Neural cell (in vitro differentiated cells): Measurements from ENCODE around the gene GMPR. TPM values are rescaled to one million over a fixed set of nuclear protein-coding genes. Genes with fewer than 3 reads are reported as not detected.

Experiments
- H2AFZ ChIP-seq: fragments of 200-600, 300-800 bp; sonication (generic), shearing (Covaris generic); 2 replicates; pipeline ENCODE4 v1.6.0; 2014; ENCODE audit warnings: low read depth, mild to moderate bottlenecking, antibody characterized with exemption, low read length, moderate library complexity
- H3F3A ChIP-seq: fragments of 200-600 bp; shearing (Covaris generic); 2 replicates; pipeline ENCODE4 v1.6.1; 2016; ENCODE audit warnings: mild to moderate bottlenecking, moderate library complexity, mixed read lengths, antibody characterized with exemption, low read length; ENCODE audit not compliant: insufficient read depth, poor library complexity, severe bottlenecking
- H3K27ac ChIP-seq: fragments of 200-600, 300-800 bp; sonication (generic), shearing (Covaris generic); 2 replicates; pipeline ENCODE4 v1.5.1; 2014; ENCODE audit warnings: mild to moderate bottlenecking, low read length, moderate library complexity
- H3K27me3 ChIP-seq: fragments of 300-800, 200-600 bp; sonication (generic), shearing (Covaris generic); 2 replicates; pipeline ENCODE4 v1.6.0; 2014; ENCODE audit warnings: mild to moderate bottlenecking, low read depth, low read length, moderate library complexity; ENCODE audit not compliant: insufficient read depth
- H3K36me3 ChIP-seq: fragments of 300-800, 200-600 bp; sonication (generic), shearing (Covaris generic); 2 replicates; pipeline ENCODE4 v1.5.1; 2014; ENCODE audit warnings: mild to moderate bottlenecking, antibody characterized with exemption, low read length, moderate library complexity; ENCODE audit not compliant: insufficient read depth
- H3K4me2 ChIP-seq: fragments of 300-800, 200-600 bp; sonication (generic), shearing (Covaris generic); 2 replicates; pipeline ENCODE4 v1.6.0; 2014; ENCODE audit warnings: mild to moderate bottlenecking, low read length
- H3K4me3 ChIP-seq: fragments of 300-800, 200-600 bp; sonication (generic), shearing (Covaris generic); 2 replicates; pipeline ENCODE4 v1.5.1; 2014; ENCODE audit warnings: mild to moderate bottlenecking, low read length, moderate library complexity
- H3K79me2 ChIP-seq: fragments of 200-600 bp; shearing (Covaris generic); replicated peaks from 2 replicates; pipeline ENCODE4 v1.6.0; 2014; ENCODE audit warnings: mild to moderate bottlenecking, low read length, moderate library complexity; ENCODE audit not compliant: insufficient read depth
- H3K9ac ChIP-seq: fragments of 300-800, 200-600 bp; sonication (generic), shearing (Covaris generic); 2 replicates; pipeline ENCODE4 v1.6.1; 2016; ENCODE audit warnings: mild to moderate bottlenecking, low read length, mixed read lengths
- H3K9me2 ChIP-seq: fragments of 200-600 bp; shearing (Covaris generic); 2 replicates; pipeline ENCODE4 v1.6.1; 2016; ENCODE audit warnings: mild to moderate bottlenecking, low read length, mixed read lengths; ENCODE audit not compliant: insufficient read depth
- H3K9me3 ChIP-seq: fragments of 200-600, 300-800 bp; sonication (generic), shearing (Covaris generic); 2 replicates; pipeline ENCODE4 v1.6.1; 2016; ENCODE audit warnings: mild to moderate bottlenecking, mixed run types, low read length, moderate library complexity, mixed read lengths
- H4K20me1 ChIP-seq: fragments of 200-600 bp; shearing (Covaris generic); 2 replicates; pipeline ENCODE4 v1.6.1; 2016; ENCODE audit warnings: mild to moderate bottlenecking, mixed run types; ENCODE audit not compliant: insufficient read depth
- EP300 ChIP-seq: fragments of 450-650 bp; conservative IDR thresholded peaks from 2 replicates; pipeline ENCODE4 v1.6.1; 2014; ENCODE audit warnings: antibody characterized with exemption, mild to moderate bottlenecking, moderate library complexity; ENCODE audit not compliant: poor library complexity, severe bottlenecking
- EZH2 ChIP-seq: fragments of 200-600, 300-800 bp; shearing (Covaris generic), sonication (generic); IDR thresholded peaks from 2 replicates; pipeline ENCODE4 v1.6.1; 2014; ENCODE audit warnings: antibody characterized with exemption, low read length, borderline replicate concordance, mild to moderate bottlenecking; ENCODE audit not compliant: insufficient read depth, poor library complexity, severe bottlenecking
- MXI1 ChIP-seq: fragments of 450-650 bp; conservative IDR thresholded peaks from 2 replicates; pipeline ENCODE4 v1.6.1; 2014; ENCODE audit warnings: antibody characterized with exemption, mild to moderate bottlenecking; ENCODE audit not compliant: poor library complexity, severe bottlenecking
- POLR2AphosphoS5 ChIP-seq: IDR thresholded peaks from 2 replicates; pipeline ENCODE4 v1.6.1; 2012
- RAD21 ChIP-seq: fragments of 450-650 bp; conservative IDR thresholded peaks from 2 replicates; pipeline ENCODE4 v1.6.1; 2014; ENCODE audit warnings: antibody characterized with exemption, mild to moderate bottlenecking, moderate library complexity
- SMC3 ChIP-seq: fragments of 450-650 bp; conservative IDR thresholded peaks from 2 replicates; pipeline ENCODE4 v1.6.1; 2014; ENCODE audit warnings: antibody characterized with exemption, mild to moderate bottlenecking, moderate library complexity; ENCODE audit not compliant: poor library complexity
- TAF1 ChIP-seq: IDR thresholded peaks from 2 replicates; pipeline ENCODE4 v1.6.1; 2012; ENCODE audit warnings: low read depth
- polyA plus RNA-seq: library from polyadenylated mRNA; depleted of rRNA; stranded (reverse); fragments of >200 nt; gene quantifications from 2 replicates; pipeline ENCODE4 v1.2.3, GENCODE V29; 2014
- TF ChIP-seq, protein P1 (sequence below): fragments of 450-650 bp; IDR thresholded peaks from 2 replicates; pipeline ENCODE4 v1.5.1; 2014; ENCODE audit warnings: antibody characterized with exemption, mild to moderate bottlenecking, moderate library complexity; ENCODE audit not compliant: poor library complexity, severe bottlenecking
- TF ChIP-seq, protein P2 (sequence below): IDR thresholded peaks from 2 replicates; pipeline ENCODE4 v1.6.1; 2012; ENCODE audit warnings: borderline replicate concordance

GMPR gene
- polyA plus RNA-seq, 1 donor from 2014 or later, result not detected

DNA sequence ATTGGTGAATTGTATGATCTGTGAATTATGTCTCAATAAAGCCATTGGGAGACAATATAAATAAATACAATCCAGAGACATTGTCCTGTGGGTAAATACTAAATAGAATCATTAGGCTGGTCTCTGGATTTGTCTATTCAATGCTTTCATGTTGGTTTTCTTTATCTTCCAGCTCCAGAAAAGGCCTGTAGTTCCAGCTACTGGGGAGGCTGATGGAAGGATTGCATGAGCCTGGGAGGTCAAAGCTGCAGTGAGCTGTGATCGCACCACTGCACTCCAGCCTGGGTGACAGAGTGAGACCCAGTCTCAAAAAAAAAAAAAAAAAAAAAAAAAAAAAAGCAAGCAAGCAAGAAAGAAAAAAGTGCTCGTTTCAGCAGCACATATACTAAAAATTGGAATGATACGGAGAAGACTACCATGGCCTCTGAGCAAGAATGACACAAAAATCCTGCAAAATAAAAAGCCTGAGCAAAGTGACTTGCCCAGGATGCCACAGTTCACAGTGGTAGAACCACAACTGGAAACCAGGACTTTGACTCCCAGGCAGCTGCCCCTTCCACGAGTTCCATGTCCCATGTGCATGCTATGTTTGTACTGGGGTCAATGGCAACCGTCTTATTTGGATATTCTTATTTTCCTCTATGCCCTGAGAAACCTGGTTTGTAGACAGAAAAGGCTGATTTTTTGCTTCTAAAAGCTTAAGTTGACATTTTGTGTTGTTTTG, 33.6 kb upstream of the GMPR start:
- Histone ChIP-seq H3K4me2 (no peak overlapping the region), H4K20me1 (no peaks in the 10 kb centered on the region), H3K27me3 (no peaks in the 10 kb centered on the region), H3K4me3 (no peak overlapping the region), H3F3A (no peaks in the 10 kb centered on the region), H3K9me3 (no peaks in the 10 kb centered on the region), H3K36me3 (no peaks in the 10 kb centered on the region), H3K27ac (no peak overlapping the region), H2AFZ (no peak overlapping the region), H3K79me2 (no peaks in the 10 kb centered on the region), H3K9ac (no peak overlapping the region), H3K9me2 (no peaks in the 10 kb centered on the region)
- no peak for TF ChIP-seq TAF1
- TF ChIP-seq, protein P1, sequence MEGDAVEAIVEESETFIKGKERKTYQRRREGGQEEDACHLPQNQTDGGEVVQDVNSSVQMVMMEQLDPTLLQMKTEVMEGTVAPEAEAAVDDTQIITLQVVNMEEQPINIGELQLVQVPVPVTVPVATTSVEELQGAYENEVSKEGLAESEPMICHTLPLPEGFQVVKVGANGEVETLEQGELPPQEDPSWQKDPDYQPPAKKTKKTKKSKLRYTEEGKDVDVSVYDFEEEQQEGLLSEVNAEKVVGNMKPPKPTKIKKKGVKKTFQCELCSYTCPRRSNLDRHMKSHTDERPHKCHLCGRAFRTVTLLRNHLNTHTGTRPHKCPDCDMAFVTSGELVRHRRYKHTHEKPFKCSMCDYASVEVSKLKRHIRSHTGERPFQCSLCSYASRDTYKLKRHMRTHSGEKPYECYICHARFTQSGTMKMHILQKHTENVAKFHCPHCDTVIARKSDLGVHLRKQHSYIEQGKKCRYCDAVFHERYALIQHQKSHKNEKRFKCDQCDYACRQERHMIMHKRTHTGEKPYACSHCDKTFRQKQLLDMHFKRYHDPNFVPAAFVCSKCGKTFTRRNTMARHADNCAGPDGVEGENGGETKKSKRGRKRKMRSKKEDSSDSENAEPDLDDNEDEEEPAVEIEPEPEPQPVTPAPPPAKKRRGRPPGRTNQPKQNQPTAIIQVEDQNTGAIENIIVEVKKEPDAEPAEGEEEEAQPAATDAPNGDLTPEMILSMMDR, result no peak
- TF ChIP-seq, protein P2, sequence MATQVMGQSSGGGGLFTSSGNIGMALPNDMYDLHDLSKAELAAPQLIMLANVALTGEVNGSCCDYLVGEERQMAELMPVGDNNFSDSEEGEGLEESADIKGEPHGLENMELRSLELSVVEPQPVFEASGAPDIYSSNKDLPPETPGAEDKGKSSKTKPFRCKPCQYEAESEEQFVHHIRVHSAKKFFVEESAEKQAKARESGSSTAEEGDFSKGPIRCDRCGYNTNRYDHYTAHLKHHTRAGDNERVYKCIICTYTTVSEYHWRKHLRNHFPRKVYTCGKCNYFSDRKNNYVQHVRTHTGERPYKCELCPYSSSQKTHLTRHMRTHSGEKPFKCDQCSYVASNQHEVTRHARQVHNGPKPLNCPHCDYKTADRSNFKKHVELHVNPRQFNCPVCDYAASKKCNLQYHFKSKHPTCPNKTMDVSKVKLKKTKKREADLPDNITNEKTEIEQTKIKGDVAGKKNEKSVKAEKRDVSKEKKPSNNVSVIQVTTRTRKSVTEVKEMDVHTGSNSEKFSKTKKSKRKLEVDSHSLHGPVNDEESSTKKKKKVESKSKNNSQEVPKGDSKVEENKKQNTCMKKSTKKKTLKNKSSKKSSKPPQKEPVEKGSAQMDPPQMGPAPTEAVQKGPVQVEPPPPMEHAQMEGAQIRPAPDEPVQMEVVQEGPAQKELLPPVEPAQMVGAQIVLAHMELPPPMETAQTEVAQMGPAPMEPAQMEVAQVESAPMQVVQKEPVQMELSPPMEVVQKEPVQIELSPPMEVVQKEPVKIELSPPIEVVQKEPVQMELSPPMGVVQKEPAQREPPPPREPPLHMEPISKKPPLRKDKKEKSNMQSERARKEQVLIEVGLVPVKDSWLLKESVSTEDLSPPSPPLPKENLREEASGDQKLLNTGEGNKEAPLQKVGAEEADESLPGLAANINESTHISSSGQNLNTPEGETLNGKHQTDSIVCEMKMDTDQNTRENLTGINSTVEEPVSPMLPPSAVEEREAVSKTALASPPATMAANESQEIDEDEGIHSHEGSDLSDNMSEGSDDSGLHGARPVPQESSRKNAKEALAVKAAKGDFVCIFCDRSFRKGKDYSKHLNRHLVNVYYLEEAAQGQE, result no peak
- TF ChIP-seq SMC3, result no peak
- TF ChIP-seq RAD21, result no peak
- no peak for TF ChIP-seq POLR2AphosphoS5
- no peak for TF ChIP-seq EZH2
- TF ChIP-seq MXI1, result no peak
- TF ChIP-seq EP300, result no peak

DNA sequence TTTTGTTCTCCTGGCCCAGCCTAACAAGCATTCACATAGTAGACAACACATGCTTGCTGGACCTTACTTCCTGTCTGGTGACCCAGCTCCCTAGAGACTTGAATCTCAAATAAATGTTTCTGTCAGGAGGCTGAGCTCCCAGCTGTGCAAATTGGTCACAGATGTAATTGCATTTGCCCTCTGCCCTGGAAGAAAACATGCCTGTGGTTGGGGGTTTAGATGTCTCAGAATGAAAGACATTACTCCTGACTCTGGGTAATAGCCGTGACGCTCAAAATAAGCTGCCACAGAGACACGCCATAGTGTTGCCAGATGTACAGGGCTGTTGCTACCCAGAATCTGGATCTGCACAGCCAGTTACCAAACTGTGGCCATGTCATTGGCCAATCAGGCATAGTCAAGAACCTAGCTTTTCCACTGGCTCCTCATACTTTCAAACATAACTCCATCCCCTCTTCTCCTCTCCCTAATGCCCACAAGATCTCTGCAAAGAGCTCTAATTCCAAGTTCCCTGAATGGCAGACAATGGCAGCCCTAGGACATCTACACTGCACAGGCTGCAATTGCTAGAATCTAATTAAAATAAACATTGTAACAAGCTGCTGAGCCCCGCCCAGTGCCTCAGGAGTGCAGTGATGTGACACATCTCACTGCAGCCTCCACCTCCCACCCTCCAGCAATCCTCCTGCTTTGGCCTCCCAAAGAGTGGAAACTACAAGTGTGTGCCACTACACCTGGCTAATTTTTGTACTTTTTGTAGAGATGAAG, 32.8 kb upstream of the GMPR start:
- Histone ChIP-seq H3K79me2 (no peaks in the 10 kb centered on the region), H3K27ac (no peak overlapping the region), H4K20me1 (no peaks in the 10 kb centered on the region), H3K4me2 (no peak overlapping the region), H3K9me2 (no peaks in the 10 kb centered on the region), H3K36me3 (no peaks in the 10 kb centered on the region), H3K27me3 (no peaks in the 10 kb centered on the region), H3K9me3 (no peaks in the 10 kb centered on the region), H3F3A (no peaks in the 10 kb centered on the region), H3K4me3 (no peak overlapping the region), H3K9ac (no peak overlapping the region), H2AFZ (no peak overlapping the region)
- TF ChIP-seq, protein P2, result no peak
- TF ChIP-seq EP300, result no peak
- TF ChIP-seq, protein P1, result no peak
- no peak for TF ChIP-seq MXI1
- no peak for TF ChIP-seq SMC3
- no peak for TF ChIP-seq TAF1
- no peak for TF ChIP-seq EZH2
- TF ChIP-seq POLR2AphosphoS5, result no peak
- no peak for TF ChIP-seq RAD21
